ENCODE results near the gene SH3RF3. TPM values are rescaled to one million over a fixed set of nuclear protein-coding genes. Genes with fewer than 3 reads are reported as not detected.

SH3RF3 gene
- total RNA-seq, 1 donor from 2014 or later: 7.3 TPM

DNA sequence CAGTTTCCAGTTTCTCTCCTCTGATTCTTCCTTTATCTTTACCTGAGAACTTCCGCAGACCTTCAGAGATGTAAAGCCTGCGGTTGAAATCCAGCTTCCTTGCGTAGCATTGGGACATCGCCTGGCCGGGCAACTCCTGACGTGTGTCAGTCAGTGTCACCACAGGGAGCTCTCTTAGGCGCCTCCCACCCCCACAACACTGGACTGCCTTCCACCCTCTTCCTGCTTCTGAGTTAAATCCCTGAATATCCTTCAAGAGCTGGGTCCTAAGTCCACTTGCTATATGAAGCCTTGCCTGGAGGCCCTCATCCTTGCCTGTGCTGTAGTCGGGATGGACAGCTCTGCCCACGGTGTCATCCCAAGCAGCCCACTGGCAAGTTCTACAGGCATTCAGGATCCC is 305.3 kb downstream of the SH3RF3 start:
- peaks cover 16% of the 10 kb centered on the region for H3K4me1 Mint-ChIP-seq (ENCODE audit: low read depth, unreplicated experiment)
- H3K27ac Mint-ChIP-seq (ENCODE audit: unreplicated experiment): no peak overlapping the region

DNA sequence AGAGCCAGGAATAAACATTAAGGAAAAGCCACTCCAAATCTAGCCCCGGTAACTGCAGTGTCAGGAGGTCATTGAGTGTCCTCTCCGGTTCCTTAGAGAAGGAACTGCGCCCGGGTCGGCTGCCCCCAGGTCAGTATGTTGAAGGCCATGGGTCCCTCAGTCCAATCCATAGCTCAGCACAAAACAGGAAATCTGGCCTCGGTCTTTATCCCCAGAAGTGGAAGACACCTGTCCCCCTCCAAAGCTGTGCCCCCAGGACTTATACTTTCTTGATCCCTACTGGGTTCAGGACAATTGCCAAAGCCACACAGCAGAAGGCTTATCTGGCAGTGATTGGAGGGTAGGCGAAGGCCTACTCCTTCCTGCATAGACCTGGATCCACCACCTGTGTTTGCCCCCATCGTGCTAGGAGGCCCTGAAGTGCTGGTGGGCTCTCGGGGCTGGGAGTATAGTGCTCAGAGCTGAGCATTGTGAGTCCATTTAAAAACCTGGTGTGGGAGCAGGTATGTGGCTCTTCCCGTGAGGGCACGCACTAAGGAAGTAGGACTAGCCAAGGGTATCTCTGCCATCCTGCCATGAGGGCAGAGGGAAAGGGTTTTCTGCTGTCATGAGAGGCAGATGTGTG is 306.2 kb downstream of the SH3RF3 start:
- Histone ChIP-seq H2AFZ (ENCODE audit: low read depth, low read length) (no peak overlapping the region), H3K4me1 (ENCODE audit: insufficient read depth, low read length) (peaks cover 18% of the 10 kb centered on the region), H3K79me2 (ENCODE audit: insufficient read depth, low read length) (no peaks in the 10 kb centered on the region), H4K20me1 (ENCODE audit: insufficient read depth, low read length) (no peaks in the 10 kb centered on the region), H3K27me3 (ENCODE audit: insufficient read depth, low read length) (no peaks in the 10 kb centered on the region), H3K27ac (ENCODE audit: low read depth, low read length) (no peak overlapping the region), H3K4me2 (ENCODE audit: low read length) (no peak overlapping the region), H3K36me3 (ENCODE audit: insufficient read depth, low read length) (no peaks in the 10 kb centered on the region), H3K4me3 (ENCODE audit: insufficient read depth, low read depth, low read length) (no peak overlapping the region), H3K9me3 (ENCODE audit: insufficient read depth, low read depth, low read length) (no peaks in the 10 kb centered on the region), H3K9ac (ENCODE audit: low read length) (no peak overlapping the region)
- peaks cover 22% of the 10 kb centered on the region for H3K36me3 Mint-ChIP-seq (ENCODE audit: low read depth, unreplicated experiment)
- no peak overlapping the region for H3K4me3 Mint-ChIP-seq (ENCODE audit: unreplicated experiment)
- H3K27ac Mint-ChIP-seq (ENCODE audit: unreplicated experiment): no peak overlapping the region
- peaks cover 20% of the 10 kb centered on the region for H3K27me3 Mint-ChIP-seq (ENCODE audit: low read depth, unreplicated experiment)
- FAIRE-seq (no peak), DNase-seq (ENCODE audit: low read depth) (no peak)
- H3K4me1 Mint-ChIP-seq (ENCODE audit: low read depth, unreplicated experiment): peaks cover 24% of the 10 kb centered on the region
- TF ChIP-seq, protein P1, sequence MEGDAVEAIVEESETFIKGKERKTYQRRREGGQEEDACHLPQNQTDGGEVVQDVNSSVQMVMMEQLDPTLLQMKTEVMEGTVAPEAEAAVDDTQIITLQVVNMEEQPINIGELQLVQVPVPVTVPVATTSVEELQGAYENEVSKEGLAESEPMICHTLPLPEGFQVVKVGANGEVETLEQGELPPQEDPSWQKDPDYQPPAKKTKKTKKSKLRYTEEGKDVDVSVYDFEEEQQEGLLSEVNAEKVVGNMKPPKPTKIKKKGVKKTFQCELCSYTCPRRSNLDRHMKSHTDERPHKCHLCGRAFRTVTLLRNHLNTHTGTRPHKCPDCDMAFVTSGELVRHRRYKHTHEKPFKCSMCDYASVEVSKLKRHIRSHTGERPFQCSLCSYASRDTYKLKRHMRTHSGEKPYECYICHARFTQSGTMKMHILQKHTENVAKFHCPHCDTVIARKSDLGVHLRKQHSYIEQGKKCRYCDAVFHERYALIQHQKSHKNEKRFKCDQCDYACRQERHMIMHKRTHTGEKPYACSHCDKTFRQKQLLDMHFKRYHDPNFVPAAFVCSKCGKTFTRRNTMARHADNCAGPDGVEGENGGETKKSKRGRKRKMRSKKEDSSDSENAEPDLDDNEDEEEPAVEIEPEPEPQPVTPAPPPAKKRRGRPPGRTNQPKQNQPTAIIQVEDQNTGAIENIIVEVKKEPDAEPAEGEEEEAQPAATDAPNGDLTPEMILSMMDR (IDR thresholded peaks at IDR 0.05; ENCODE audit: insufficient read depth, low read depth, low read length): no peak
- TF ChIP-seq EZH2 (IDR thresholded peaks at IDR 0.05; ENCODE audit: insufficient read depth, low read length): no peak
- peaks cover 3% of the 10 kb centered on the region for H3K9me3 Mint-ChIP-seq (ENCODE audit: unreplicated experiment)

More for the DNA sequence above, 305.3 kb downstream of the SH3RF3 start:
- Mint-ChIP-seq H3K9me3 (ENCODE audit: unreplicated experiment) (no peaks in the 10 kb centered on the region), H3K36me3 (ENCODE audit: low read depth, unreplicated experiment) (peaks cover 22% of the 10 kb centered on the region), H3K27me3 (ENCODE audit: low read depth, unreplicated experiment) (peaks cover 21% of the 10 kb centered on the region), H3K4me3 (ENCODE audit: unreplicated experiment) (no peak overlapping the region)
- no peak for DNase-seq (ENCODE audit: low read depth)
- H3K4me3 ChIP-seq (ENCODE audit: insufficient read depth, low read depth, low read length): no peak overlapping the region
- H4K20me1 ChIP-seq (ENCODE audit: insufficient read depth, low read length): no peaks in the 10 kb centered on the region
- H3K36me3 ChIP-seq (ENCODE audit: insufficient read depth, low read length): no peaks in the 10 kb centered on the region
- no peak for FAIRE-seq
- no peak overlapping the region for H3K27ac ChIP-seq (ENCODE audit: low read depth, low read length)
- no peak overlapping the region for H3K4me2 ChIP-seq (ENCODE audit: low read length)
- no peak overlapping the region for H2AFZ ChIP-seq (ENCODE audit: low read depth, low read length)
- no peaks in the 10 kb centered on the region for H3K27me3 ChIP-seq (ENCODE audit: insufficient read depth, low read length)
- H3K79me2 ChIP-seq (ENCODE audit: insufficient read depth, low read length): no peaks in the 10 kb centered on the region
- no peak overlapping the region for H3K9ac ChIP-seq (ENCODE audit: low read length)
- TF ChIP-seq, protein P1 (IDR thresholded peaks at IDR 0.05; ENCODE audit: insufficient read depth, low read depth, low read length): no peak
- no peak for TF ChIP-seq EZH2 (IDR thresholded peaks at IDR 0.05; ENCODE audit: insufficient read depth, low read length)
- peaks cover 15% of the 10 kb centered on the region for H3K4me1 ChIP-seq (ENCODE audit: insufficient read depth, low read length)
- no peaks in the 10 kb centered on the region for H3K9me3 ChIP-seq (ENCODE audit: insufficient read depth, low read depth, low read length)

DNA sequence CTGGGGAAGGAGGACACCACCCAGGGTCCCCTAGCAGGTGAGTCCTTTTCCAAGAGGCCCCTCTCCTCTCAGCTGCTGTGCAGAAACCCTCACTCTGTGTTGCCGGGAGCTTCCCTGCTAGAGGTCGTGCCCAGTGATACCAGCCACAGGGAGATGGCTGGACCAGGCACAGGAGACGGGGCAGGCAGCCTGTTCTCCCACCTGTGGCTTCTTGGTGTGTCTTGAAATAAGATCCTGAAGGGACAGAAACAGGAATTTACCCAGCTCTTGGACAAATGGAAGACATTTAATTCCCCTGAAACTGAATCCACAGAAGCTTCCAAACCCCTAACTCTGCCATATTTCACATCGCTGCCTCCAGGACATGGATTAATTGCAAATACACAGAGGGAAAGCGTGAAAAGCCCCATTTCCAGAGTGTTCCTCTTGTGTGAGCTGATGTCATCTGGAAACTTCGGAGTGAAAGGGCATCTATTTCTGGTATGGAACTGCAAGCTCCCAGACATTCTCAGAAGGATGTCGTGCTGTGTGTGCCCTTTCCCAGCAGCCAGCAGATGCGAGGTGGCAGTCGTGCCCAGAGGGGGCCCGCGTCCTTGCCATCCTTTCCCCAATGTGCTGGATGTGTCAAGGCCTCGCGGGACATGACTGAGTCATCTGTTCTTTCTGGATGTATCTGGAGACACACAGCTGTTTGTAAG is 307.0 kb downstream of the SH3RF3 start:
- H3K4me2 ChIP-seq (ENCODE audit: low read length): no peak overlapping the region
- H4K20me1 ChIP-seq (ENCODE audit: insufficient read depth, low read length): no peaks in the 10 kb centered on the region
- no peaks in the 10 kb centered on the region for H3K9me3 ChIP-seq (ENCODE audit: insufficient read depth, low read depth, low read length)
- H3K9ac ChIP-seq (ENCODE audit: low read length): no peak overlapping the region
- Mint-ChIP-seq H3K36me3 (ENCODE audit: low read depth, unreplicated experiment) (peaks cover 25% of the 10 kb centered on the region), H3K27ac (ENCODE audit: unreplicated experiment) (no peak overlapping the region), H3K27me3 (ENCODE audit: low read depth, unreplicated experiment) (peaks cover 14% of the 10 kb centered on the region), H3K4me3 (ENCODE audit: unreplicated experiment) (no peak overlapping the region), H3K9me3 (ENCODE audit: unreplicated experiment) (peaks cover 5% of the 10 kb centered on the region), H3K4me1 (ENCODE audit: low read depth, unreplicated experiment) (peaks cover 29% of the 10 kb centered on the region)
- no peak for TF ChIP-seq EZH2 (IDR thresholded peaks at IDR 0.05; ENCODE audit: insufficient read depth, low read length)
- TF ChIP-seq, protein P1 (IDR thresholded peaks at IDR 0.05; ENCODE audit: insufficient read depth, low read depth, low read length): no peak
- no peaks in the 10 kb centered on the region for H3K79me2 ChIP-seq (ENCODE audit: insufficient read depth, low read length)
- H3K4me1 ChIP-seq (ENCODE audit: insufficient read depth, low read length): peaks cover 18% of the 10 kb centered on the region
- DNase-seq (ENCODE audit: low read depth) (no peak), FAIRE-seq (no peak)
- H2AFZ ChIP-seq (ENCODE audit: low read depth, low read length): no peak overlapping the region
- H3K27me3 ChIP-seq (ENCODE audit: insufficient read depth, low read length): no peaks in the 10 kb centered on the region
- H3K27ac ChIP-seq (ENCODE audit: low read depth, low read length): no peak overlapping the region
- no peak overlapping the region for H3K4me3 ChIP-seq (ENCODE audit: insufficient read depth, low read depth, low read length)
- no peaks in the 10 kb centered on the region for H3K36me3 ChIP-seq (ENCODE audit: insufficient read depth, low read length)
